K562 (cell line): ENCODE results near the gene BAIAP2. TPM values are rescaled to one million over a fixed set of nuclear protein-coding genes. Genes with fewer than 3 reads are reported as not detected.

ENCODE experiments used
- ATAC-seq: fragments of 200-7000 bp; cut with Tn5 transposase; 3 replicates; pipeline ENCODE4 v1.9.1; 2020; ENCODE audit warnings: moderate library complexity
- BruUV-seq: library from RNA; stranded (reverse); fragments of 400-500 nt; replicated peaks from 2 replicates; lab custom pipeline; 2021; lab: Mats Ljungman, UMichigan
- CTCF ChIA-PET: fragments of 300-600 bp; formaldehyde crosslinking; extraction: SDS; loops from one replicate; lab custom pipeline; 2021; ENCODE audit warnings: low intra/inter-chr PET ratio; lab: Yijun Ruan, JAX
- POLR2A ChIA-PET: fragments of 300-600, 350-650 bp; sonication (Branson Sonifier 250); formaldehyde crosslinking; extraction: SDS; loops from one replicate; lab custom pipeline; 2021; ENCODE audit warnings: antibody characterized with exemption, inconsistent platforms; lab: Yijun Ruan, JAX
- DNase-seq, 4 experiments: peaks; one replicate each; pipeline versions ENCODE4 v3.0.0 to v3.0.0-alpha.2; 2011 to 2018; ENCODE audit warnings: low spot score in 3 of 4, mixed read lengths in 3 of 4; ENCODE audit errors: extremely low read depth in 1 of 4
- FAIRE-seq: peaks from 2 replicates; lab custom pipeline; 2011; peaks lifted over from hg19 to GRCh38; lab: Jason Lieb, UNC
- H2AFZ ChIP-seq: 2 replicates; pipeline ENCODE4 v1.6.0; 2011; ENCODE audit warnings: low read depth, low read length, control low read depth, inconsistent platforms
- H3K27ac ChIP-seq: fragments of 200-600 bp; 3 replicates; pipeline ENCODE4 v1.8.0; 2011; ENCODE audit warnings: low read depth, mild to moderate bottlenecking, control low read depth, inconsistent platforms, low read length, moderate library complexity, mixed read lengths; ENCODE audit errors: extremely low read depth
- H3K27me3 ChIP-seq, 2 experiments: fragments of 300-600 bp in 1 of 2; 2 replicates in 1 of 2; 3 replicates in 1 of 2; pipeline versions ENCODE4 v1.6.0 to v1.8.0; 2011; ENCODE audit warnings: inconsistent platforms in 2 of 2, low read length in 2 of 2, mild to moderate bottlenecking in 1 of 2, mixed read lengths in 1 of 2, moderate library complexity in 1 of 2; ENCODE audit not compliant: control insufficient read depth in 2 of 2, insufficient read depth in 2 of 2
- H3K36me3 ChIP-seq: fragments of 300-600 bp; 3 replicates; pipeline ENCODE4 v1.8.0; 2011; ENCODE audit warnings: mild to moderate bottlenecking, low read length, inconsistent platforms; ENCODE audit not compliant: control insufficient read depth, insufficient read depth
- H3K4me1 ChIP-seq, 2 experiments: fragments of 200-600 bp in 1 of 2; replicated peaks in 1 of 2; 2 replicates in 1 of 2; 3 replicates in 1 of 2; pipeline versions ENCODE4 v1.5.1 to v1.8.0; 2011; ENCODE audit warnings: inconsistent platforms in 2 of 2, low read length in 2 of 2, mild to moderate bottlenecking in 1 of 2, mixed read lengths in 1 of 2, moderate library complexity in 1 of 2; ENCODE audit not compliant: control insufficient read depth in 2 of 2, insufficient read depth in 2 of 2
- H3K4me2 ChIP-seq: 2 replicates; pipeline ENCODE4 v1.6.1; 2011; ENCODE audit warnings: low read length, control low read depth, inconsistent platforms, mixed read lengths; ENCODE audit not compliant: insufficient read depth
- H3K4me3 ChIP-seq: fragments of 200-600 bp; sonication (generic), shearing (Covaris generic); 2 replicates; pipeline ENCODE4 v1.5.1; 2016; ENCODE audit warnings: control low read depth, inconsistent platforms
- H3K79me2 ChIP-seq: fragments of 200-600 bp; 3 replicates; pipeline ENCODE4 v1.8.0; 2011; ENCODE audit warnings: low read length, inconsistent platforms; ENCODE audit not compliant: control insufficient read depth, insufficient read depth
- H3K9ac ChIP-seq, 2 experiments: 2 replicates each; pipeline versions ENCODE4 v1.6.0 to v1.6.1; 2011; ENCODE audit warnings: low read depth in 2 of 2, low read length in 2 of 2, control low read depth in 1 of 2, inconsistent platforms in 1 of 2, mild to moderate bottlenecking in 1 of 2, mixed read lengths in 1 of 2; ENCODE audit not compliant: insufficient read depth in 1 of 2
- H3K9me1 ChIP-seq: one replicate; pipeline ENCODE4 v1.6.0; 2011; ENCODE audit warnings: inconsistent platforms, mild to moderate bottlenecking, low read length, moderate library complexity; ENCODE audit not compliant: control insufficient read depth, insufficient read depth
- H3K9me3 ChIP-seq: replicated peaks from 2 replicates; pipeline ENCODE4 v1.5.1; 2011; ENCODE audit warnings: low read depth, low read length, inconsistent platforms; ENCODE audit not compliant: control insufficient read depth, insufficient read depth
- H4K20me1 ChIP-seq: replicated peaks from 2 replicates; pipeline ENCODE4 v1.6.1; 2011; ENCODE audit warnings: low read length, inconsistent platforms, mixed read lengths; ENCODE audit not compliant: control insufficient read depth, insufficient read depth
- CEBPG ChIP-seq, 3 experiments: fragments of 200-800 bp in 1 of 3; sonication (Bioruptor generic) in 1 of 3; sonication (generic) in 1 of 3; formaldehyde crosslinking in 1 of 3; IDR thresholded peaks in 2 of 3; conservative IDR thresholded peaks in 1 of 3; 2 replicates each; pipeline versions ENCODE4 v1.6.1 to v1.8.0; 2016 to 2022; ENCODE audit warnings: missing compliant biosample characterization in 2 of 3, missing genetic modification characterization in 2 of 3, mild to moderate bottlenecking in 1 of 3, missing genetic modification reagents in 1 of 3
- EHMT2 ChIP-seq: fragments of 450-650 bp; IDR thresholded peaks from 2 replicates; pipeline ENCODE4 v1.6.1; 2018; ENCODE audit warnings: antibody characterized with exemption
- FOXJ2 ChIP-seq: fragments of 200-800 bp; sonication (Bioruptor generic); IDR thresholded peaks from 2 replicates; pipeline ENCODE4 v1.6.1; 2016; ENCODE audit warnings: missing genetic modification characterization, missing compliant biosample characterization
- HMGN3 ChIP-seq: IDR thresholded peaks from 2 replicates; pipeline ENCODE4 v1.6.1; 2011; ENCODE audit warnings: borderline replicate concordance, low read depth, mild to moderate bottlenecking, mixed read lengths, low read length; ENCODE audit not compliant: insufficient read length; ENCODE audit errors: extremely low read depth
- PHF20 ChIP-seq: fragments of 450-650 bp; IDR thresholded peaks from 2 replicates; pipeline ENCODE4 v1.6.1; 2018; ENCODE audit not compliant: partially characterized antibody
- PHTF2 ChIP-seq: fragments of 250-450 bp; sonication (Bioruptor Pico); IDR thresholded peaks from 2 replicates; pipeline ENCODE4 v1.5.0; 2021; ENCODE audit warnings: mild to moderate bottlenecking
- POLR2G ChIP-seq: fragments of 200-400 bp; formaldehyde crosslinking; IDR thresholded peaks from 2 replicates; pipeline ENCODE4 v1.6.1; 2017; ENCODE audit warnings: low read depth, mild to moderate bottlenecking, antibody characterized with exemption, low read length, moderate library complexity
- STAG1 ChIP-seq: sonication (generic); formaldehyde crosslinking; IDR thresholded peaks from 2 replicates; pipeline ENCODE4 v1.5.0; 2020; ENCODE audit warnings: missing genetic modification reagents, borderline replicate concordance
- ZNF282 ChIP-seq: sonication (generic); formaldehyde crosslinking; IDR thresholded peaks from 2 replicates; pipeline ENCODE4 v1.8.1; 2023; ENCODE audit warnings: missing genetic modification reagents
- ZNF408 ChIP-seq: fragments of 250-450 bp; sonication (Bioruptor Pico); IDR thresholded peaks from 2 replicates; pipeline ENCODE4 v1.4.0; 2020; ENCODE audit warnings: low read depth, mild to moderate bottlenecking, moderate library complexity
- WGBS: fragments of 100-300 bp; shearing (Covaris generic); methylation state at CpG from one replicate; pipeline ENCODE4 v1.1.6; 2016; ENCODE audit warnings: low coverage, mixed read lengths; ENCODE audit not compliant: insufficient coverage; ENCODE audit errors: missing lambda C conversion rate; 5-methylcytosine and 5-hydroxymethylcytosine counted together
- in situ Hi-C: fragments of 300-500 bp; cut with MboI; formaldehyde crosslinking; loops from 4 replicates; pipeline ENCODE4 v1.15.0; 2018; ENCODE audit warnings: inconsistent platforms, mixed read lengths
- intact Hi-C: fragments of 100-400 bp; cut with micrococcal nuclease; formaldehyde crosslinking; loops from 2 replicates; pipeline ENCODE4 v1.14.2; 2022
- polyA plus RNA-seq, 8 experiments: library from polyadenylated mRNA; depleted of rRNA in 4 of 8; stranded (reverse) in 5 of 8; unstranded in 3 of 8; fragments of >200 nt; fragmentation: Nextera tagmentation in 2 of 8; fragmentation: Illumina TruSeq in 1 of 8; extraction: Ambion mirVana in 2 of 8; extraction: Trizol in 1 of 8; gene quantifications; 2 replicates each; pipeline versions ENCODE4 v1.2.1 to v1.2.3, GENCODE V29; 2011 to 2014; ENCODE audit warnings: inconsistent platforms in 1 of 8, missing spikeins in 1 of 8
- total RNA-seq, 7 experiments: library from RNA; depleted of rRNA in 6 of 7; stranded (reverse); fragments of >200 nt in 6 of 7; fragmentation: Illumina TruSeq in 2 of 7; extraction: Trizol in 2 of 7; gene quantifications; 2 replicates each; pipeline versions ENCODE4 v1.2.1 to v1.2.3, GENCODE V29; 2011 to 2021; ENCODE audit warnings: low replicate concordance in 1 of 7
- TF ChIP-seq, protein P1 (sequence below): sonication (generic); formaldehyde crosslinking; IDR thresholded peaks from 2 replicates; pipeline ENCODE4 v1.8.1; 2023; ENCODE audit warnings: mild to moderate bottlenecking, missing genetic modification reagents
- TF ChIP-seq, protein P2 (sequence below): fragments of 250-450 bp; sonication (Bioruptor Pico); IDR thresholded peaks from 2 replicates; pipeline ENCODE4 v1.5.0; 2021; ENCODE audit warnings: mild to moderate bottlenecking, moderate library complexity

BAIAP2 gene
- total and polyA plus RNA-seq, 9 of the 15 experiments (the other 6 are each of a cell fraction or from before 2014, with no cell fraction given): 2.3 to 51.6 (median 18.4) TPM

DNA sequence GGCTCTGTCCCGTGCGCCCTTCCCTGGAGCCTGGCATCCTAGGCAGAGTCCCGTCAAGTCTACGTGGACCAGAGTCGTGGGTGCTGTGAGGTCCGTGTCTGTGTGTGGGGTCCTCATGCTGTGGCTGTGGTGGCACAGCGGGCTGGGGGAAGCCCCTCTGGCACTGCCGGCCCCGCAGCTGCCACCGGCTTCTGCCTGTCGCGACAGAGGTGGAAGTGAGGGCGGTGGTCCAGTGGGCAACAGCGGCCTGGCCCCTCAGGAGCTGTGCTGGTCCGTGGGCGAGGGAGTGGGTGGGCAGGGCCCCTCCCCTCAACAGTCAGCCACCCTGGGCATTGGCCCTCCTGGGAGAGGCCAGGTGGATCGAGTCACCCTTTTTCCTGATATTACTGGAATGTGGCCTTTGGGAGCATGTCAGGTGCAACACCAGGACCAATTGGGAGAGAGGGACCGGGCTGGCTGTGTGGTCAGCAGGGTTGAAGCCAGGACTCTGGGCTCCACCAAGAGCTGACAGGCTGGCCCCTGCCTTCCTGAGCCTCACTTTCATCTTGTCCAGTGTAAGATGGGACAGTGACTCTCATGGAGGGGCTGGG, 11.9 kb downstream of the BAIAP2 start (continued):
- no peak for TF ChIP-seq PHTF2 (CRISPR knock-in tag)
- TF ChIP-seq FOXJ2 (tag): no peak
- TF ChIP-seq PHF20: no peak
- TF ChIP-seq, all 486 proteins: peak for 0

DNA sequence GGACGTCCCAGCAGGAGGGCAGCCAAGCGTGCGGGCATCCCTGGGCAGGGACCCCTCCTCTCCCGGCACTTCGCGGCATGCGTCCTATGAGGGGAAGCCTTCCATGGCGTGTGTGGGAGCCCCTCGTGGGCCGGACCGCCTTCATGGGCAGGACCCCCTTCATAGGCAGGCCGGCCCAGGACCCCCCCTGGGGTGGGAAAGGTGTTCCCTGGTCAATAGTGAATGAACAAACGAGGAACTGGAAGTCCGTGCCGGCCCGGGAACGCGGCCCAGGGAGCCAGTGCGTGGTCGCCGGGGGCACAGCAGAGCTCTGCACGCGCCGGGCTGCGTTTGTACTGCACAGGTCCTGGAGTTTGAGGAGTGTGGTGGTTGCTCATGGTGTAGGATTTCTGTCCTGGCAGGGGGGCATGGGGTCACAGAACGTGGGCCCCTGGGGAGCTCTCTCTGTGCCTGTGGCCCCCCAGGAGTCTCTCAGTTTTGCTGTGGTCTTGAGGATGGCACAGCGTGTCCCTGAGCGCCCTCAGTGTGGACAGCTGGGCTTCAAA, 13.9 kb downstream of the BAIAP2 start:
- no peak overlapping the region for H3K4me2 ChIP-seq
- no peaks in the 10 kb centered on the region for H3K27me3 ChIP-seq
- in situ Hi-C loops (no loop called here), intact Hi-C loops (no loop called here)
- ATAC-seq: no peak
- H3K9me1 ChIP-seq: peaks cover 13% of the 10 kb centered on the region
- H3K9ac ChIP-seq: peak overlapping the region in 1 of 2 experiments; percentile 82; a peak in 2 of 4 replicates
- H3K27ac ChIP-seq: no peak overlapping the region
- BruUV-seq: no TSS peak
- H3K4me1 ChIP-seq: peaks cover 16 to 85% of the 10 kb centered on the region in 2 experiments; a peak in 4 of 5 replicates
- ChIA-PET CTCF (no interaction called here), POLR2A (interaction anchor here (0.6 to 1.5 kb wide), 4 partner anchors 12 to 159 kb away, joined by 3 to 5 read pairs (median 4); partner anchors contain the start of gene BAIAP2)
- 80% methylated on average over 21 of the region's 28 CpGs for WGBS
- no peak overlapping the region for H3K4me3 ChIP-seq
- DNase-seq: no peak
- H3K9me3 ChIP-seq: no peaks in the 10 kb centered on the region
- peaks cover 60% of the 10 kb centered on the region for H3K79me2 ChIP-seq
- H4K20me1 ChIP-seq: peaks cover 34% of the 10 kb centered on the region
- no peak for FAIRE-seq
- peaks cover 7% of the 10 kb centered on the region; the same call in 1 of the 3 replicates for H3K36me3 ChIP-seq
- H2AFZ ChIP-seq: no peak overlapping the region
- no peak for TF ChIP-seq EHMT2
- TF ChIP-seq, protein P1, sequence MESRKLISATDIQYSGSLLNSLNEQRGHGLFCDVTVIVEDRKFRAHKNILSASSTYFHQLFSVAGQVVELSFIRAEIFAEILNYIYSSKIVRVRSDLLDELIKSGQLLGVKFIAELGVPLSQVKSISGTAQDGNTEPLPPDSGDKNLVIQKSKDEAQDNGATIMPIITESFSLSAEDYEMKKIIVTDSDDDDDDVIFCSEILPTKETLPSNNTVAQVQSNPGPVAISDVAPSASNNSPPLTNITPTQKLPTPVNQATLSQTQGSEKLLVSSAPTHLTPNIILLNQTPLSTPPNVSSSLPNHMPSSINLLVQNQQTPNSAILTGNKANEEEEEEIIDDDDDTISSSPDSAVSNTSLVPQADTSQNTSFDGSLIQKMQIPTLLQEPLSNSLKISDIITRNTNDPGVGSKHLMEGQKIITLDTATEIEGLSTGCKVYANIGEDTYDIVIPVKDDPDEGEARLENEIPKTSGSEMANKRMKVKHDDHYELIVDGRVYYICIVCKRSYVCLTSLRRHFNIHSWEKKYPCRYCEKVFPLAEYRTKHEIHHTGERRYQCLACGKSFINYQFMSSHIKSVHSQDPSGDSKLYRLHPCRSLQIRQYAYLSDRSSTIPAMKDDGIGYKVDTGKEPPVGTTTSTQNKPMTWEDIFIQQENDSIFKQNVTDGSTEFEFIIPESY (CRISPR knock-in tag): 0 out of 2 replicates have a peak, but pooled peaks have one; percentile 30
- TF ChIP-seq HMGN3: no peak
- TF ChIP-seq, protein P2, sequence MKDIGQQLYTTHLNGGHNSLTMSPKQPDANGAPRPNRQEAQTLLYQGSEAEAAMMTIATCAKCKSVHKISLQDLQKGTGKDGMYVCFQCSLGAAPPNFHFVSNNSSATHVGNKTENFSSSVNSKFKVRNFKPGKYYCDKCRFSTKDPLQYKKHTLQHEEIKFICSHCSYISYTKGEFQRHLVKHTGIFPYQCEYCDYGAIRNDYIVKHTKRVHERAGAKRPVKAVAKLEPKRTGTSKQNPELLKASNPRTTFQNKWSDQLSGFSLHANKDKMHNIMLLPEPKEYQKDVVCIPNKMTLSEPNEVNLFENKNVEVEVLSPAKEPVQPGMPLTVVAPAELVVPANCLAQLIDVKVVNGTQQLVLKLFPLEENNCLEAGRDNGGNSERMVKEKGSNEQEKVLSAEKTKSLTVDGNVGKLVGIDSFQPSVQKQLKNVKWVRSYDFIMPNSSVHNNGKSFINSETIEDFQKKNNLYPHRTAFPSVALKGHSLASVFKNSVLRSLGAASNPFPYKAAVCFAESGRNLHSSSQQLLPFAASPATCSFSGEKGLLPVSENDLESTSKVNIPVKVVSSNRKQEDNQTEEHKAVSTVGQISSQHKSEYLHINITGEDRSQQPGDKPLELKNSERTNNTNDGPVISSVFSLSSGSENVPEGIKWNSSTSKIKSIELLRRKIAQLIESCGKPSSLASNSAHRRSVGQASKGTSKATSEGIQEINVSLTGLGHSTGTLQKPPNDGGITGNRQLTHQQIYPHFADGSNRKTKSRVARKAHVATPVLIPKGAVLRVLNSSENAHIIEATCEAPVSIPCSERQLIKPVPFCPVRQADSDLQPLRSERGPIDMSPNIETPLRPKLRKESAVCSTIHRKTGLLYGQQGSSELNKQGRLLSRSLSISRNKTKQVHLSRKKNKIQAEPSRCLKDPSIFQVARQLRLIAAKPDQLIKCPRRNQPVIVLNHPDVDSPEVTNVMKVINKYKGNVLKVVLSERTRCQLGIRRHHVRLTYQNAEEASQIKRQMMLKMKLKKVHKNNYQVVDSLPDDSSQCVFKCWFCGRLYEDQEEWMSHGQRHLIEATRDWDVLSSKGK (CRISPR knock-in tag): no peak
- TF ChIP-seq STAG1: 0 out of 2 replicates have a peak, but pooled peaks have one; percentile 4
- TF ChIP-seq POLR2G: 0 out of 2 replicates have a peak, but pooled peaks have one; percentile 36
- TF ChIP-seq ZNF282 (CRISPR knock-in tag): peak; percentile 40; the same call in 1 of the 2 replicates
- 0 out of 2 replicates have a peak, but pooled peaks have one; percentile 11 for TF ChIP-seq CEBPG (CRISPR knock-in tag; IDR thresholded peaks at IDR 0.05)
- TF ChIP-seq CEBPG (tag; conservative IDR thresholded peaks at IDR 0.05 in 1 of 2, IDR thresholded peaks at IDR 0.05 in 1 of 2): no peak
- no peak for TF ChIP-seq ZNF408 (CRISPR knock-in tag)
